ENCODE results near the gene CDH18.

DNA sequence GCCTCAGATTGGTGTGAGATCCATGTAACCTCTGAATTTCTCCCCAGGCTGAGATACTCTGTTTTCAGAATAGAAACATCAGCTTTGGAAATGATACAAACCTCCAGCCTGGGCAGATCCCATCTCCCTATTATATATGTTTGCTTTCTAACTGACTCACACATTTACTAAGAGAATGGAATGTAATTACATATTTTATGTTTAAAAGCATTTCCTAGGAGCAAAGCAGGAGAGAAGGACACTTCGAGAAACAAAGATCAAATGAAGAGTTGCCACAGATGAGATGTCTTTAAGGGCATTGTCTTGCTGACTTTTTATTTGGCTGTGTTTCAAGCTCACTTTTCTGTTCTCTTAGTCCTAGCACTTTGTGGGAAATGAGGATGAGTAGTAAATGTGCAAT is 96.3 kb downstream of the CDH18 start:
- TF ChIP-seq CTCF (conservative IDR thresholded peaks at IDR 0.05; ENCODE audit: low read depth, low read length) (no peak), EZH2 (IDR thresholded peaks at IDR 0.05; ENCODE audit: low read length, unreplicated experiment) (no peak), EZH2phosphoT487 (IDR thresholded peaks at IDR 0.05; ENCODE audit: borderline replicate concordance, low read length) (no peak)
